Activated naive CD8-positive, alpha-beta T cell treated with anti-CD3 and anti-CD28 coated beads, Interleukin-2, amount 10 ng/mL, durations not matched to agents 7 days and 5 days (primary cell): ENCODE measurements around the gene RASD2. TPM values are rescaled to one million over a fixed set of nuclear protein-coding genes. Genes with fewer than 3 reads are reported as not detected.

Source experiments
- ATAC-seq: fragments of 150-1000 bp; cut with Tn5 transposase; one replicate; pipeline ENCODE4 v1.10.0; 2021; ENCODE audit warnings: low read depth, moderate library complexity
- POLR2A ChIA-PET: fragments of 350-600 bp; sonication (Branson Sonifier 250); formaldehyde crosslinking; loops from one replicate; lab custom pipeline; 2021; ENCODE audit warnings: antibody characterized with exemption; lab: Charles Lee
- DNase-seq: peaks from one replicate; pipeline ENCODE4 v3.0.0; 2021
- H3K27ac Mint-ChIP-seq: one replicate; pipeline ENCODE4 v1.8.0; 2022; ENCODE audit warnings: mild to moderate bottlenecking, mixed read lengths
- H3K27me3 Mint-ChIP-seq: one replicate; pipeline ENCODE4 v1.8.0; 2022; ENCODE audit warnings: mild to moderate bottlenecking, moderate library complexity, mixed read lengths
- H3K36me3 Mint-ChIP-seq: one replicate; pipeline ENCODE4 v1.8.0; 2021; ENCODE audit warnings: mild to moderate bottlenecking, mixed read lengths
- H3K4me1 Mint-ChIP-seq: one replicate; pipeline ENCODE4 v1.8.0; 2021; ENCODE audit warnings: mixed read lengths
- H3K4me3 Mint-ChIP-seq: one replicate; pipeline ENCODE4 v1.8.0; 2022; ENCODE audit warnings: mild to moderate bottlenecking, moderate library complexity, mixed read lengths
- H3K9me3 Mint-ChIP-seq: one replicate; pipeline ENCODE4 v1.8.0; 2021; ENCODE audit warnings: mixed read lengths
- total RNA-seq, 2 experiments: library from RNA; stranded (reverse); gene quantifications; one replicate each; pipeline ENCODE4 v1.2.3, GENCODE V29; 2021

The RASD2 gene
- total RNA-seq, 2 experiments from 2014 or later: not detected

GRCh38 chr22:35593071-35593890 is 52.6 kb downstream of the RASD2 start:
- no peak for ATAC-seq
- POLR2A ChIA-PET: no interaction called here
- H3K27me3 Mint-ChIP-seq: no peaks in the 10 kb centered on the region
- no peaks in the 10 kb centered on the region for H3K36me3 Mint-ChIP-seq
- DNase-seq: no peak
- no peak overlapping the region for H3K4me3 Mint-ChIP-seq
- H3K27ac Mint-ChIP-seq: no peak overlapping the region
- no peaks in the 10 kb centered on the region for H3K4me1 Mint-ChIP-seq
- H3K9me3 Mint-ChIP-seq: no peaks in the 10 kb centered on the region

- ATAC-seq (no peak), DNase-seq (no peak)
- Mint-ChIP-seq H3K36me3 (no peaks in the 10 kb centered on the region), H3K27ac (no peak overlapping the region), H3K4me1 (no peaks in the 10 kb centered on the region), H3K4me3 (no peak overlapping the region), H3K9me3 (no peaks in the 10 kb centered on the region), H3K27me3 (no peaks in the 10 kb centered on the region)
- POLR2A ChIA-PET: no interaction called here
These were observed 53.4 kb downstream of the RASD2 start for GRCh38 chr22:35593891-35594470.

GRCh38 chr22:35594686-35595085 is 54.1 kb downstream of the RASD2 start:
- no peak for DNase-seq
- Mint-ChIP-seq H3K9me3 (no peaks in the 10 kb centered on the region), H3K27me3 (no peaks in the 10 kb centered on the region), H3K4me3 (no peak overlapping the region), H3K27ac (no peak overlapping the region), H3K36me3 (no peaks in the 10 kb centered on the region), H3K4me1 (no peaks in the 10 kb centered on the region)
- ATAC-seq: no peak
- POLR2A ChIA-PET: no interaction called here

GRCh38 chr22:35596821-35597220 is 56.2 kb downstream of the RASD2 start:
- Mint-ChIP-seq H3K36me3 (no peaks in the 10 kb centered on the region), H3K4me3 (no peak overlapping the region), H3K27me3 (no peaks in the 10 kb centered on the region), H3K27ac (no peak overlapping the region), H3K4me1 (no peaks in the 10 kb centered on the region), H3K9me3 (no peaks in the 10 kb centered on the region)
- DNase-seq (no peak), ATAC-seq (no peak)
- POLR2A ChIA-PET: no interaction called here

- H3K4me1 Mint-ChIP-seq: no peaks in the 10 kb centered on the region
- H3K27me3 Mint-ChIP-seq: no peaks in the 10 kb centered on the region
- no peaks in the 10 kb centered on the region for H3K36me3 Mint-ChIP-seq
- no peak overlapping the region for H3K4me3 Mint-ChIP-seq
- DNase-seq (no peak), ATAC-seq (no peak)
- no peaks in the 10 kb centered on the region for H3K9me3 Mint-ChIP-seq
- POLR2A ChIA-PET: no interaction called here
- no peak overlapping the region for H3K27ac Mint-ChIP-seq
These were observed 57.2 kb downstream of the RASD2 start for GRCh38 chr22:35597692-35598395.

- no peaks in the 10 kb centered on the region for H3K9me3 Mint-ChIP-seq
- POLR2A ChIA-PET: no interaction called here
- no peak for DNase-seq
- H3K36me3 Mint-ChIP-seq: no peaks in the 10 kb centered on the region
- no peak for ATAC-seq
- H3K4me3 Mint-ChIP-seq: no peak overlapping the region
- no peaks in the 10 kb centered on the region for H3K4me1 Mint-ChIP-seq
- H3K27me3 Mint-ChIP-seq: no peaks in the 10 kb centered on the region
- H3K27ac Mint-ChIP-seq: no peak overlapping the region
These were observed 57.7 kb downstream of the RASD2 start for GRCh38 chr22:35598396-35598710.

GRCh38 chr22:35599364-35599763 is 58.7 kb downstream of the RASD2 start:
- H3K4me3 Mint-ChIP-seq: no peak overlapping the region
- POLR2A ChIA-PET: no interaction called here
- no peaks in the 10 kb centered on the region for H3K9me3 Mint-ChIP-seq
- no peaks in the 10 kb centered on the region for H3K36me3 Mint-ChIP-seq
- no peak for ATAC-seq
- H3K27ac Mint-ChIP-seq: no peak overlapping the region
- H3K4me1 Mint-ChIP-seq: no peaks in the 10 kb centered on the region
- DNase-seq: no peak
- H3K27me3 Mint-ChIP-seq: peaks cover 1% of the 10 kb centered on the region

GRCh38 chr22:35600476-35600875 is 59.8 kb downstream of the RASD2 start:
- H3K36me3 Mint-ChIP-seq: no peaks in the 10 kb centered on the region
- H3K9me3 Mint-ChIP-seq: no peaks in the 10 kb centered on the region
- no peak for DNase-seq
- peaks cover 6% of the 10 kb centered on the region for H3K27me3 Mint-ChIP-seq
- no peak for ATAC-seq
- peaks cover 3% of the 10 kb centered on the region for H3K4me1 Mint-ChIP-seq
- POLR2A ChIA-PET: no interaction called here
- H3K4me3 Mint-ChIP-seq: no peak overlapping the region
- H3K27ac Mint-ChIP-seq: no peak overlapping the region

GRCh38 chr22:35601013-35601580 is 60.5 kb downstream of the RASD2 start:
- Mint-ChIP-seq H3K4me3 (no peak overlapping the region), H3K9me3 (no peaks in the 10 kb centered on the region)

GRCh38 chr22:35601743-35602615 is 61.3 kb downstream of the RASD2 start:
- ATAC-seq: no peak
- no peak overlapping the region for H3K27ac Mint-ChIP-seq

More at GRCh38 chr22:35601013-35601580, 60.5 kb downstream of the RASD2 start:
- Mint-ChIP-seq H3K4me1 (peaks cover 3% of the 10 kb centered on the region), H3K27ac (no peak overlapping the region), H3K27me3 (peaks cover 7% of the 10 kb centered on the region), H3K36me3 (no peaks in the 10 kb centered on the region)
- no peak for DNase-seq
- no peak for ATAC-seq
- POLR2A ChIA-PET: no interaction called here

More at GRCh38 chr22:35601743-35602615, 61.3 kb downstream of the RASD2 start:
- Mint-ChIP-seq H3K4me3 (no peak overlapping the region), H3K27me3 (peaks cover 10% of the 10 kb centered on the region), H3K36me3 (no peaks in the 10 kb centered on the region), H3K9me3 (no peaks in the 10 kb centered on the region), H3K4me1 (peaks cover 3% of the 10 kb centered on the region)
- POLR2A ChIA-PET: no interaction called here
- DNase-seq: no peak
